Caco-2 (cell line): Measurements from ENCODE around the gene BMP7. TPM values are rescaled to one million over a fixed set of nuclear protein-coding genes. Genes with fewer than 3 reads are reported as not detected.
"Not testable (repeated sequence)": the region's sequence is repeated elsewhere in the genome, so short reads cannot be mapped to it uniquely, and the experiment has no call there.

Source experiments
- BruUV-seq: library from RNA; stranded (reverse); fragments of 400-500 nt; replicated peaks from 2 replicates; lab custom pipeline; 2021; lab: Mats Ljungman, UMichigan
- CTCF ChIA-PET: fragments of 300-600 bp; sonication (Branson Sonifier 250); formaldehyde crosslinking; loops from one replicate; lab custom pipeline; 2022; ENCODE audit warnings: antibody characterized with exemption; lab: Charles Lee
- POLR2A ChIA-PET: fragments of 300-600 bp; sonication (Branson Sonifier 250); formaldehyde crosslinking; loops from one replicate; lab custom pipeline; 2022; ENCODE audit warnings: antibody characterized with exemption; lab: Charles Lee
- DNase-seq, 2 experiments: peaks; one replicate each; pipeline versions ENCODE4 v3.0.0 to v3.0.0-alpha.2; 2020 to 2022
- H3K27me3 ChIP-seq: replicated peaks from 2 replicates; pipeline ENCODE4 v1.6.0; 2011; ENCODE audit warnings: low read length; ENCODE audit not compliant: control insufficient read depth, insufficient read depth
- H3K36me3 ChIP-seq: 2 replicates; pipeline ENCODE4 v1.5.1; 2011; ENCODE audit warnings: low read length; ENCODE audit not compliant: control insufficient read depth, insufficient read depth
- H3K4me1 ChIP-seq: fragments of 250-450 bp; sonication (Bioruptor Pico); 2 replicates; pipeline ENCODE4 v1.5.1; 2020; ENCODE audit warnings: mild to moderate bottlenecking
- H3K4me3 ChIP-seq: 2 replicates; pipeline ENCODE4 v1.5.1; 2011; ENCODE audit warnings: low read depth, mild to moderate bottlenecking, control low read depth, low read length
- H3K9me3 ChIP-seq: fragments of 250-450 bp; sonication (Bioruptor Pico); 2 replicates; pipeline ENCODE4 v1.5.1; 2020; ENCODE audit warnings: mild to moderate bottlenecking, moderate library complexity
- H3K27ac Mint-ChIP-seq: one replicate; pipeline ENCODE4 v1.8.0; 2022; ENCODE audit warnings: mixed read lengths; ENCODE audit not compliant: unreplicated experiment
- H3K27me3 Mint-ChIP-seq: one replicate; pipeline ENCODE4 v1.8.0; 2022; ENCODE audit warnings: mixed read lengths; ENCODE audit not compliant: insufficient read depth, unreplicated experiment
- H3K36me3 Mint-ChIP-seq: one replicate; pipeline ENCODE4 v1.8.0; 2022; ENCODE audit warnings: mild to moderate bottlenecking, mixed read lengths; ENCODE audit not compliant: insufficient read depth, unreplicated experiment
- H3K4me1 Mint-ChIP-seq: one replicate; pipeline ENCODE4 v1.8.0; 2022; ENCODE audit warnings: low read depth, mixed read lengths; ENCODE audit not compliant: unreplicated experiment
- H3K4me3 Mint-ChIP-seq: one replicate; pipeline ENCODE4 v1.8.0; 2022; ENCODE audit warnings: mild to moderate bottlenecking, moderate library complexity, mixed read lengths; ENCODE audit not compliant: unreplicated experiment
- H3K9me3 Mint-ChIP-seq: one replicate; pipeline ENCODE4 v1.8.0; 2022; ENCODE audit warnings: mixed read lengths; ENCODE audit not compliant: unreplicated experiment
- CTCF ChIP-seq, 2 experiments: fragments of 200-600 bp in 1 of 2; IDR thresholded peaks; 1 replicate in 1 of 2; 2 replicates in 1 of 2; pipeline versions ENCODE4 v1.5.1 to v1.8.0; 2011 to 2022; ENCODE audit warnings: antibody characterized with exemption in 1 of 2, control low read depth in 1 of 2, inconsistent platforms in 1 of 2, low read depth in 1 of 2, low read length in 1 of 2, mild to moderate bottlenecking in 1 of 2, moderate library complexity in 1 of 2; ENCODE audit not compliant: insufficient read depth in 1 of 2, severe bottlenecking in 1 of 2, unreplicated experiment in 1 of 2
- intact Hi-C: fragments of 100-400 bp; cut with micrococcal nuclease; formaldehyde crosslinking; loops from one replicate; pipeline ENCODE4 v1.10.0; 2022; ENCODE audit not compliant: unreplicated experiment
- total RNA-seq: library from RNA; stranded (reverse); gene quantifications from 2 replicates; pipeline ENCODE4 v1.2.3, GENCODE V29; 2022

BMP7 gene
- total RNA-seq, 1 experiment from 2014 or later, result 317 TPM

GRCh38 chr20:57240581-57241362 lies 25.7 kb downstream of the BMP7 start:
- POLR2A ChIA-PET, result no interaction called here
- Mint-ChIP-seq H3K4me3 (no peak overlapping the region), H3K27ac (peak overlapping the region; percentile 30), H3K36me3 (peaks cover 92% of the 10 kb centered on the region), H3K27me3 (no peaks in the 10 kb centered on the region), H3K9me3 (peaks cover 21% of the 10 kb centered on the region), H3K4me1 (peaks cover 22% of the 10 kb centered on the region)
- H3K9me3 ChIP-seq, result peaks cover 16% of the 10 kb centered on the region
- H3K27me3 ChIP-seq, result no peaks in the 10 kb centered on the region
- H3K36me3 ChIP-seq, result no peaks in the 10 kb centered on the region
- peaks cover 10% of the 10 kb centered on the region for H3K4me1 ChIP-seq
- TF ChIP-seq CTCF (IDR thresholded peaks at IDR 0.05; ENCODE audit: insufficient read depth in 1 of 2, low read depth in 1 of 2, low read length in 1 of 2, severe bottlenecking in 1 of 2, unreplicated experiment in 1 of 2), result no peak
- intact Hi-C loops, result no loop called here
- CTCF ChIA-PET, result no interaction called here
- no peak for DNase-seq
- H3K4me3 ChIP-seq, result no peak overlapping the region
- BruUV-seq, result no TSS peak

- H3K27me3 ChIP-seq, POLR2A ChIA-PET, BruUV-seq, H3K4me3 ChIP-seq, H3K4me1 ChIP-seq, H3K27me3 Mint-ChIP-seq, H3K4me3 Mint-ChIP-seq, H3K36me3 ChIP-seq, H3K27ac Mint-ChIP-seq, intact Hi-C loops, DNase-seq: not testable (repeated sequence)
- peaks cover 21% of the 10 kb centered on the region for H3K9me3 Mint-ChIP-seq
- CTCF ChIA-PET, result interaction anchor here (1.8 kb wide), 1 partner anchor 93 kb away, joined by 4 read pairs; no protein-coding TSS in a partner anchor
- peaks cover 25% of the 10 kb centered on the region for H3K4me1 Mint-ChIP-seq
- H3K36me3 Mint-ChIP-seq, result peaks cover 96% of the 10 kb centered on the region
- peaks cover 16% of the 10 kb centered on the region for H3K9me3 ChIP-seq
Observed at GRCh38 chr20:57239725-57240124, 26.7 kb downstream of the BMP7 start.

GRCh38 chr20:57239324-57239723 lies 27.1 kb downstream of the BMP7 start:
- peaks cover 16% of the 10 kb centered on the region for H3K9me3 ChIP-seq
- CTCF ChIA-PET, result interaction anchor here (1.8 kb wide), 1 partner anchor 93 kb away, joined by 4 read pairs; no protein-coding TSS in a partner anchor
- Mint-ChIP-seq H3K4me1 (peaks cover 28% of the 10 kb centered on the region), H3K9me3 (peaks cover 21% of the 10 kb centered on the region), H3K36me3 (peaks cover 96% of the 10 kb centered on the region)
- H3K36me3 ChIP-seq, BruUV-seq, H3K27me3 Mint-ChIP-seq, H3K4me3 Mint-ChIP-seq, intact Hi-C loops, DNase-seq, POLR2A ChIA-PET, H3K4me3 ChIP-seq, H3K27me3 ChIP-seq, H3K27ac Mint-ChIP-seq, H3K4me1 ChIP-seq: not testable (repeated sequence)

- POLR2A ChIA-PET, result no interaction called here
- no TSS peak for BruUV-seq
Observed at GRCh38 chr20:57238089-57238488, 28.4 kb downstream of the BMP7 start.

More at GRCh38 chr20:57238089-57238488, 28.4 kb downstream of the BMP7 start:
- peaks cover 21% of the 10 kb centered on the region for H3K9me3 Mint-ChIP-seq
- H3K36me3 Mint-ChIP-seq, result peaks cover 86% of the 10 kb centered on the region
- no peak overlapping the region for H3K4me3 ChIP-seq
- H3K9me3 ChIP-seq, result peaks cover 16% of the 10 kb centered on the region
- DNase-seq, result no peak
- H3K27me3 ChIP-seq, result no peaks in the 10 kb centered on the region
- no peaks in the 10 kb centered on the region for H3K27me3 Mint-ChIP-seq
- intact Hi-C loops, result no loop called here
- H3K4me1 ChIP-seq, result peaks cover 6% of the 10 kb centered on the region
- H3K4me3 Mint-ChIP-seq, result no peak overlapping the region
- peaks cover 28% of the 10 kb centered on the region for H3K4me1 Mint-ChIP-seq
- CTCF ChIA-PET, result interaction anchor here (1.8 kb wide), 1 partner anchor 94 kb away, joined by 4 read pairs; no protein-coding TSS in a partner anchor
- no peak overlapping the region for H3K27ac Mint-ChIP-seq
- H3K36me3 ChIP-seq, result no peaks in the 10 kb centered on the region
- no peak for TF ChIP-seq CTCF (IDR thresholded peaks at IDR 0.05; ENCODE audit: insufficient read depth in 1 of 2, low read depth in 1 of 2, low read length in 1 of 2, severe bottlenecking in 1 of 2, unreplicated experiment in 1 of 2)
